Body of pancreas (tissue), 4 donors: ENCODE results near the gene ALLC.

ENCODE experiments used
- CTCF ChIP-seq, 7 experiments: fragments of 450-650 bp in 4 of 7; fragments of 200-600 bp in 3 of 7; sonication (generic) in 3 of 7; IDR thresholded peaks; one replicate each; pipeline ENCODE4 v1.5.1; 2016 to 2019; ENCODE audit warnings: antibody characterized with exemption in 7 of 7
- POLR2A ChIP-seq, 3 donors: fragments of 450-650 bp; IDR thresholded peaks; one replicate each; pipeline ENCODE4 v1.6.1; 2016; ENCODE audit warnings: antibody characterized with exemption in 3 of 3, mild to moderate bottlenecking in 2 of 3

GRCh38 chr2:3670941-3671340 is 12.9 kb downstream of the ALLC start:
- no peak for TF ChIP-seq CTCF (IDR thresholded peaks at IDR 0.05)
- no peak for TF ChIP-seq POLR2A (IDR thresholded peaks at IDR 0.05)
